Naive thymus-derived CD4-positive, alpha-beta T cell (primary cell): Measurements from ENCODE around the gene PTPRN2. TPM values are rescaled to one million over a fixed set of nuclear protein-coding genes. Genes with fewer than 3 reads are reported as not detected.

ENCODE experiments used
- ATAC-seq: fragments of 150-1000 bp; cut with Tn5 transposase; 2 replicates; pipeline ENCODE4 v1.10.0; 2021; ENCODE audit warnings: mild to moderate bottlenecking, moderate library complexity
- CTCF ChIA-PET: fragments of 350-600 bp; sonication (Branson Sonifier 250); formaldehyde crosslinking; loops from one replicate; lab custom pipeline; 2021; ENCODE audit warnings: antibody characterized with exemption; lab: Charles Lee
- POLR2A ChIA-PET: fragments of 350-600 bp; sonication (Branson Sonifier 250); formaldehyde crosslinking; loops from one replicate; lab custom pipeline; 2021; ENCODE audit warnings: antibody characterized with exemption, inconsistent platforms; lab: Charles Lee
- DNase-seq, 9 donors: peaks; one replicate each; pipeline versions ENCODE4 v3.0.0 to v3.0.0-alpha.2; 2020 to 2022; ENCODE audit warnings: mixed read lengths in 1 of 9
- H3K27ac ChIP-seq: one replicate; pipeline ENCODE4 v1.7.0; 2013; ENCODE audit warnings: mild to moderate bottlenecking, low read depth, low read length, moderate library complexity
- H3K27me3 ChIP-seq, 2 donors: one replicate each; pipeline ENCODE4 v1.7.0; 2013; ENCODE audit warnings: low read length in 2 of 2, mild to moderate bottlenecking in 2 of 2, moderate library complexity in 2 of 2; ENCODE audit not compliant: control insufficient read depth in 2 of 2, insufficient read depth in 2 of 2
- H3K36me3 ChIP-seq, 3 experiments: 1 replicate in 2 of 3; 2 replicates in 1 of 3; pipeline ENCODE4 v1.7.0; 2013; ENCODE audit warnings: low read length in 3 of 3, mild to moderate bottlenecking in 3 of 3, moderate library complexity in 1 of 3; ENCODE audit not compliant: insufficient read depth in 3 of 3, control insufficient read depth in 2 of 3
- H3K4me1 ChIP-seq, 2 donors: one replicate each; pipeline ENCODE4 v1.7.0; 2013; ENCODE audit warnings: low read length in 2 of 2, mild to moderate bottlenecking in 2 of 2, moderate library complexity in 1 of 2; ENCODE audit not compliant: control insufficient read depth in 2 of 2, insufficient read depth in 2 of 2
- H3K4me3 ChIP-seq: 2 replicates; pipeline ENCODE4 v1.7.0; 2013; ENCODE audit warnings: mild to moderate bottlenecking, low read length
- H3K9me3 ChIP-seq, 3 experiments: 1 replicate in 2 of 3; 2 replicates in 1 of 3; pipeline ENCODE4 v1.7.0; 2013; ENCODE audit warnings: low read length in 3 of 3; ENCODE audit not compliant: control insufficient read depth in 2 of 3
- H3K27ac Mint-ChIP-seq, 9 donors: one replicate each; pipeline ENCODE4 v1.8.0; 2020 to 2022; ENCODE audit warnings: mixed read lengths in 9 of 9, mild to moderate bottlenecking in 8 of 9, moderate library complexity in 5 of 9, inconsistent platforms in 2 of 9
- H3K27me3 Mint-ChIP-seq, 5 donors: one replicate each; pipeline ENCODE4 v1.8.0; 2021 to 2022; ENCODE audit warnings: mixed read lengths in 5 of 5, mild to moderate bottlenecking in 1 of 5
- H3K36me3 Mint-ChIP-seq, 5 donors: one replicate each; pipeline ENCODE4 v1.8.0; 2020 to 2022; ENCODE audit warnings: mixed read lengths in 5 of 5, mild to moderate bottlenecking in 3 of 5, inconsistent platforms in 1 of 5
- H3K4me1 Mint-ChIP-seq, 7 donors: one replicate each; pipeline ENCODE4 v1.8.0; 2020 to 2022; ENCODE audit warnings: mixed read lengths in 7 of 7, mild to moderate bottlenecking in 3 of 7, inconsistent platforms in 1 of 7
- H3K4me3 Mint-ChIP-seq, 10 donors: one replicate each; pipeline ENCODE4 v1.8.0; 2020 to 2022; ENCODE audit warnings: mild to moderate bottlenecking in 10 of 10, mixed read lengths in 10 of 10, moderate library complexity in 6 of 10, inconsistent platforms in 2 of 10
- H3K9me3 Mint-ChIP-seq, 11 donors: one replicate each; pipeline ENCODE4 v1.8.0; 2020 to 2022; ENCODE audit warnings: mixed read lengths in 11 of 11, mild to moderate bottlenecking in 4 of 11, inconsistent platforms in 1 of 11, moderate library complexity in 1 of 11
- intact Hi-C, 2 donors: fragments of 100-400 bp; cut with micrococcal nuclease; formaldehyde crosslinking; loops; one replicate each; pipeline ENCODE4 v1.15.1; 2023
- polyA plus RNA-seq, 2 donors: library from polyadenylated mRNA; unstranded; fragments of 300-500 nt; fragmentation: Illumina TruSeq; gene quantifications; one replicate each; pipeline ENCODE4 v1.2.3, GENCODE V29; 2021
- total RNA-seq, 6 experiments: library from RNA in 5 of 6; stranded (reverse) in 5 of 6; gene quantifications; 1 replicate in 5 of 6; 2 replicates in 1 of 6; pipeline ENCODE4 v1.2.3 and lab custom pipeline; 2021 to 2026

Gene PTPRN2
- total and polyA plus RNA-seq, 7 experiments from 2014 or later: 0.58 to 2.3 (median 1.4) TPM

- intact Hi-C loops: loop anchor here (5.0 kb wide), 3 partner anchors 33 to 147 kb away; no protein-coding TSS in a partner anchor
- peaks cover 0 to 18% (median 4%) of the 10 kb centered on the region in 5 donors for H3K27me3 Mint-ChIP-seq
- peaks cover 0 to 30% (median 20%) of the 10 kb centered on the region in 7 donors for H3K4me1 Mint-ChIP-seq
- no peaks in the 10 kb centered on the region for H3K36me3 Mint-ChIP-seq
- no peaks in the 10 kb centered on the region for H3K27me3 ChIP-seq
- no peak overlapping the region for H3K27ac ChIP-seq
- ATAC-seq (no peak), DNase-seq (no peak)
- H3K4me3 Mint-ChIP-seq: no peak overlapping the region
- peaks cover 5 to 12% of the 10 kb centered on the region in 2 donors for H3K4me1 ChIP-seq
- H3K27ac Mint-ChIP-seq: peak overlapping the region in 2 of 9 donors; percentile 6 to 54
- no peaks in the 10 kb centered on the region for H3K9me3 Mint-ChIP-seq
- H3K9me3 ChIP-seq: no peaks in the 10 kb centered on the region
- ChIA-PET POLR2A (no interaction called here), CTCF (no interaction called here)
- H3K36me3 ChIP-seq: no peaks in the 10 kb centered on the region
- H3K4me3 ChIP-seq: no peak overlapping the region
Measured at GRCh38 chr7:157579425-157579824, 1008.2 kb downstream of the PTPRN2 start.

- H3K9me3 ChIP-seq: no peaks in the 10 kb centered on the region
- no peak overlapping the region for H3K4me3 ChIP-seq
- Mint-ChIP-seq H3K4me1 (peaks cover 0 to 27% (median 19%) of the 10 kb centered on the region in 7 donors), H3K4me3 (no peak overlapping the region), H3K27ac (peak overlapping the region in 2 of 9 donors; percentile 2 to 17), H3K27me3 (peaks cover 0 to 7% (median 4%) of the 10 kb centered on the region in 5 donors), H3K9me3 (no peaks in the 10 kb centered on the region), H3K36me3 (no peaks in the 10 kb centered on the region)
- DNase-seq (no peak), ATAC-seq (no peak)
- H3K27me3 ChIP-seq: no peaks in the 10 kb centered on the region
- peaks cover 5 to 12% of the 10 kb centered on the region in 2 donors for H3K4me1 ChIP-seq
- ChIA-PET CTCF (no interaction called here), POLR2A (no interaction called here)
- no peaks in the 10 kb centered on the region for H3K36me3 ChIP-seq
- intact Hi-C loops: loop anchor here (2.0 to 5.0 kb wide), 5 partner anchors 34 to 146 kb away; no protein-coding TSS in a partner anchor
- H3K27ac ChIP-seq: no peak overlapping the region
Measured at GRCh38 chr7:157577796-157578339, 1009.8 kb downstream of the PTPRN2 start.

GRCh38 chr7:157577061-157577460, 1010.6 kb downstream of the PTPRN2 start:
- H3K36me3 Mint-ChIP-seq: no peaks in the 10 kb centered on the region
- intact Hi-C loops: loop anchor here (2.0 to 5.0 kb wide), 5 partner anchors 35 to 145 kb away; no protein-coding TSS in a partner anchor
- DNase-seq (no peak), ATAC-seq (peak; percentile 16)
- peaks cover 5 to 12% of the 10 kb centered on the region in 2 donors for H3K4me1 ChIP-seq
- POLR2A ChIA-PET: interaction anchor here (0.6 to 1.8 kb wide), 6 partner anchors 12 to 250 kb away, joined by 3 to 6 read pairs (median 4); no protein-coding TSS in a partner anchor
- H3K27ac Mint-ChIP-seq: peak overlapping the region; percentile 86 to 98 (median 93)
- peak overlapping the region; percentile 73 to 88 (median 80) for H3K4me3 Mint-ChIP-seq
- H3K36me3 ChIP-seq: no peaks in the 10 kb centered on the region
- H3K4me1 Mint-ChIP-seq: peaks cover 0 to 27% (median 19%) of the 10 kb centered on the region in 7 donors
- H3K27ac ChIP-seq: peak overlapping the region; percentile 69
- peak overlapping the region; percentile 52 for H3K4me3 ChIP-seq
- H3K9me3 Mint-ChIP-seq: no peaks in the 10 kb centered on the region
- CTCF ChIA-PET: no interaction called here
- H3K9me3 ChIP-seq: no peaks in the 10 kb centered on the region
- H3K27me3 Mint-ChIP-seq: peaks cover 0 to 7% (median 1%) of the 10 kb centered on the region in 5 donors
- H3K27me3 ChIP-seq: no peaks in the 10 kb centered on the region

GRCh38 chr7:157576415-157576814, 1011.2 kb downstream of the PTPRN2 start:
- POLR2A ChIA-PET: interaction anchor here (1.0 to 1.8 kb wide), 9 partner anchors 9 to 251 kb away, joined by 3 to 6 read pairs (median 3); no protein-coding TSS in a partner anchor
- no peaks in the 10 kb centered on the region for H3K9me3 ChIP-seq

GRCh38 chr7:157575777-157576176, 1011.8 kb downstream of the PTPRN2 start:
- intact Hi-C loops: loop anchor here (2.0 to 5.0 kb wide), 5 partner anchors 37 to 143 kb away; no protein-coding TSS in a partner anchor
- POLR2A ChIA-PET: interaction anchor here (0.5 to 1.8 kb wide), 8 partner anchors 10 to 104 kb away, joined by 3 to 6 read pairs (median 4); no protein-coding TSS in a partner anchor
- H3K27me3 Mint-ChIP-seq: peaks cover 0 to 7% (median 0%) of the 10 kb centered on the region in 5 donors
- H3K27ac Mint-ChIP-seq: peak overlapping the region in 8 of 9 donors; percentile 86 to 98 (median 93)
- ATAC-seq (no peak), DNase-seq (no peak)
- peak overlapping the region; percentile 69 for H3K27ac ChIP-seq
- no peaks in the 10 kb centered on the region for H3K36me3 ChIP-seq
- peak overlapping the region; percentile 30 to 88 (median 80) for H3K4me3 Mint-ChIP-seq
- H3K4me1 ChIP-seq: peaks cover 5 to 12% of the 10 kb centered on the region in 2 donors
- no peaks in the 10 kb centered on the region for H3K36me3 Mint-ChIP-seq
- H3K4me3 ChIP-seq: peak overlapping the region; percentile 52
- no peaks in the 10 kb centered on the region for H3K27me3 ChIP-seq
- CTCF ChIA-PET: interaction anchor here (0.8 kb wide), 1 partner anchor 72 kb away, joined by 4 read pairs; no protein-coding TSS in a partner anchor
- H3K4me1 Mint-ChIP-seq: peaks cover 0 to 27% (median 19%) of the 10 kb centered on the region in 7 donors
- H3K9me3 Mint-ChIP-seq: no peaks in the 10 kb centered on the region
- H3K9me3 ChIP-seq: no peaks in the 10 kb centered on the region

More at GRCh38 chr7:157576415-157576814, 1011.2 kb downstream of the PTPRN2 start:
- H3K4me3 Mint-ChIP-seq: peak overlapping the region; percentile 73 to 88 (median 80)
- no peaks in the 10 kb centered on the region for H3K9me3 Mint-ChIP-seq
- H3K27ac Mint-ChIP-seq: peak overlapping the region; percentile 86 to 98 (median 93)
- Histone ChIP-seq H3K4me1 (peaks cover 5 to 12% of the 10 kb centered on the region in 2 donors), H3K27me3 (no peaks in the 10 kb centered on the region), H3K36me3 (no peaks in the 10 kb centered on the region), H3K27ac (peak overlapping the region; percentile 69), H3K4me3 (peak overlapping the region; percentile 52)
- ATAC-seq: peak; percentile 87
- H3K36me3 Mint-ChIP-seq: no peaks in the 10 kb centered on the region
- intact Hi-C loops: loop anchor here (2.0 to 5.0 kb wide), 5 partner anchors 36 to 144 kb away; no protein-coding TSS in a partner anchor
- CTCF ChIA-PET: no interaction called here
- peaks cover 0 to 7% (median 0%) of the 10 kb centered on the region in 5 donors for H3K27me3 Mint-ChIP-seq
- peaks cover 0 to 27% (median 19%) of the 10 kb centered on the region in 7 donors for H3K4me1 Mint-ChIP-seq
- DNase-seq: peak; percentile 29 to 76 (median 71)

- intact Hi-C loops: loop anchor here (5.0 kb wide), 3 partner anchors 37 to 143 kb away; no protein-coding TSS in a partner anchor
- no peak overlapping the region for H3K27ac ChIP-seq
- Mint-ChIP-seq H3K4me1 (peaks cover 0 to 31% (median 21%) of the 10 kb centered on the region in 7 donors), H3K36me3 (peaks cover 0 to 4% (median 0%) of the 10 kb centered on the region in 5 donors), H3K9me3 (no peaks in the 10 kb centered on the region), H3K4me3 (peak overlapping the region in 5 of 10 donors; percentile 25 to 85 (median 78)), H3K27me3 (peaks cover 0 to 11% (median 0%) of the 10 kb centered on the region in 5 donors), H3K27ac (peak overlapping the region in 4 of 9 donors; percentile 43 to 98 (median 94))
- no peaks in the 10 kb centered on the region for H3K9me3 ChIP-seq
- ATAC-seq: no peak
- no peak overlapping the region for H3K4me3 ChIP-seq
- H3K4me1 ChIP-seq: peaks cover 5 to 12% of the 10 kb centered on the region in 2 donors
- POLR2A ChIA-PET: interaction anchor here (1.0 to 1.8 kb wide), 3 partner anchors 10 to 47 kb away, joined by 3 to 6 read pairs (median 3); no protein-coding TSS in a partner anchor
- CTCF ChIA-PET: interaction anchor here (0.8 kb wide), 1 partner anchor 71 kb away, joined by 4 read pairs; no protein-coding TSS in a partner anchor
- no peak for DNase-seq
- no peaks in the 10 kb centered on the region for H3K27me3 ChIP-seq
- no peaks in the 10 kb centered on the region for H3K36me3 ChIP-seq
Measured at GRCh38 chr7:157574914-157575586, 1012.6 kb downstream of the PTPRN2 start.
